ENCODE data around the gene KCNJ4. TPM values are rescaled to one million over a fixed set of nuclear protein-coding genes. Genes with fewer than 3 reads are reported as not detected.

Gene KCNJ4
- total RNA-seq, 1 experiment from 2014 or later: 0.18 TPM

- no peaks in the 10 kb centered on the region for H3K9me3 ChIP-seq (ENCODE audit: control insufficient read depth, insufficient read depth, low read depth, low read length)
- no peaks in the 10 kb centered on the region for H3K4me1 ChIP-seq (ENCODE audit: control insufficient read depth, insufficient read depth, low read length)
- DNase-seq (ENCODE audit: low read depth, low spot score) (no peak), ATAC-seq (no peak)
- POLR2A ChIA-PET: no interaction called here
- TF ChIP-seq SIN3A (IDR thresholded peaks at IDR 0.05; ENCODE audit: borderline replicate concordance, insufficient read depth, low read depth, low read length) (no peak), TCF7L2 (IDR thresholded peaks at IDR 0.05; ENCODE audit: low read depth, low read length) (no peak)
- H3K27ac ChIP-seq (ENCODE audit: low read length): no peak overlapping the region
- H3K4me3 ChIP-seq (ENCODE audit: low read depth in 2 of 2, low read length in 2 of 2): no peak overlapping the region
- intact Hi-C loops (cut with micrococcal nuclease; ENCODE audit: unreplicated experiment): no loop called here
- CTCF ChIA-PET: no interaction called here
- H3K36me3 ChIP-seq (ENCODE audit: control insufficient read depth, insufficient read depth, low read length): no peaks in the 10 kb centered on the region
- H3K27me3 ChIP-seq (ENCODE audit: control insufficient read depth, insufficient read depth, low read length): no peaks in the 10 kb centered on the region
- no TSS peak for BruUV-seq (replicated peaks)
- in situ Hi-C loops (cut with HindIII; ENCODE audit: low pct_unique_long_range_greater_than_20kb, low sequenced_read_pairs): no loop called here
These were observed 1.0 kb downstream of the KCNJ4 start for GRCh38 chr22:38453996-38454352.

- no peak for ATAC-seq
- TF ChIP-seq, protein P1, sequence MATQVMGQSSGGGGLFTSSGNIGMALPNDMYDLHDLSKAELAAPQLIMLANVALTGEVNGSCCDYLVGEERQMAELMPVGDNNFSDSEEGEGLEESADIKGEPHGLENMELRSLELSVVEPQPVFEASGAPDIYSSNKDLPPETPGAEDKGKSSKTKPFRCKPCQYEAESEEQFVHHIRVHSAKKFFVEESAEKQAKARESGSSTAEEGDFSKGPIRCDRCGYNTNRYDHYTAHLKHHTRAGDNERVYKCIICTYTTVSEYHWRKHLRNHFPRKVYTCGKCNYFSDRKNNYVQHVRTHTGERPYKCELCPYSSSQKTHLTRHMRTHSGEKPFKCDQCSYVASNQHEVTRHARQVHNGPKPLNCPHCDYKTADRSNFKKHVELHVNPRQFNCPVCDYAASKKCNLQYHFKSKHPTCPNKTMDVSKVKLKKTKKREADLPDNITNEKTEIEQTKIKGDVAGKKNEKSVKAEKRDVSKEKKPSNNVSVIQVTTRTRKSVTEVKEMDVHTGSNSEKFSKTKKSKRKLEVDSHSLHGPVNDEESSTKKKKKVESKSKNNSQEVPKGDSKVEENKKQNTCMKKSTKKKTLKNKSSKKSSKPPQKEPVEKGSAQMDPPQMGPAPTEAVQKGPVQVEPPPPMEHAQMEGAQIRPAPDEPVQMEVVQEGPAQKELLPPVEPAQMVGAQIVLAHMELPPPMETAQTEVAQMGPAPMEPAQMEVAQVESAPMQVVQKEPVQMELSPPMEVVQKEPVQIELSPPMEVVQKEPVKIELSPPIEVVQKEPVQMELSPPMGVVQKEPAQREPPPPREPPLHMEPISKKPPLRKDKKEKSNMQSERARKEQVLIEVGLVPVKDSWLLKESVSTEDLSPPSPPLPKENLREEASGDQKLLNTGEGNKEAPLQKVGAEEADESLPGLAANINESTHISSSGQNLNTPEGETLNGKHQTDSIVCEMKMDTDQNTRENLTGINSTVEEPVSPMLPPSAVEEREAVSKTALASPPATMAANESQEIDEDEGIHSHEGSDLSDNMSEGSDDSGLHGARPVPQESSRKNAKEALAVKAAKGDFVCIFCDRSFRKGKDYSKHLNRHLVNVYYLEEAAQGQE (IDR thresholded peaks at IDR 0.05; ENCODE audit: insufficient read depth in 1 of 2, low read depth in 2 of 2, low read length in 1 of 2): no peak
- TF ChIP-seq SIN3A (IDR thresholded peaks at IDR 0.05; ENCODE audit: borderline replicate concordance, insufficient read depth, low read depth, low read length): no peak
- TF ChIP-seq TCF7L2 (IDR thresholded peaks at IDR 0.05; ENCODE audit: low read depth, low read length): no peak
- TF ChIP-seq CTCF (IDR thresholded peaks at IDR 0.05): no peak
- TF ChIP-seq POLR2AphosphoS5 (IDR thresholded peaks at IDR 0.05; ENCODE audit: low read depth, low read length): no peak
- H3K27ac ChIP-seq (ENCODE audit: low read length): no peak overlapping the region
- no TSS peak for BruUV-seq (replicated peaks)
- ChIA-PET POLR2A (no interaction called here), CTCF (no interaction called here)
- no peak for DNase-seq (ENCODE audit: low read depth, low spot score)
- intact Hi-C loops (cut with micrococcal nuclease; ENCODE audit: unreplicated experiment): no loop called here
- H3K4me3 ChIP-seq (ENCODE audit: low read depth in 2 of 2, low read length in 2 of 2): no peak overlapping the region
- no peaks in the 10 kb centered on the region for H3K36me3 ChIP-seq (ENCODE audit: control insufficient read depth, insufficient read depth, low read length)
- in situ Hi-C loops (cut with HindIII; ENCODE audit: low pct_unique_long_range_greater_than_20kb, low sequenced_read_pairs): no loop called here
- H3K9me3 ChIP-seq (ENCODE audit: control insufficient read depth, insufficient read depth, low read depth, low read length): no peaks in the 10 kb centered on the region
- H3K27me3 ChIP-seq (ENCODE audit: control insufficient read depth, insufficient read depth, low read length): no peaks in the 10 kb centered on the region
- no peaks in the 10 kb centered on the region for H3K4me1 ChIP-seq (ENCODE audit: control insufficient read depth, insufficient read depth, low read length)
These were observed 1.8 kb downstream of the KCNJ4 start for GRCh38 chr22:38453066-38453672.

DNA sequence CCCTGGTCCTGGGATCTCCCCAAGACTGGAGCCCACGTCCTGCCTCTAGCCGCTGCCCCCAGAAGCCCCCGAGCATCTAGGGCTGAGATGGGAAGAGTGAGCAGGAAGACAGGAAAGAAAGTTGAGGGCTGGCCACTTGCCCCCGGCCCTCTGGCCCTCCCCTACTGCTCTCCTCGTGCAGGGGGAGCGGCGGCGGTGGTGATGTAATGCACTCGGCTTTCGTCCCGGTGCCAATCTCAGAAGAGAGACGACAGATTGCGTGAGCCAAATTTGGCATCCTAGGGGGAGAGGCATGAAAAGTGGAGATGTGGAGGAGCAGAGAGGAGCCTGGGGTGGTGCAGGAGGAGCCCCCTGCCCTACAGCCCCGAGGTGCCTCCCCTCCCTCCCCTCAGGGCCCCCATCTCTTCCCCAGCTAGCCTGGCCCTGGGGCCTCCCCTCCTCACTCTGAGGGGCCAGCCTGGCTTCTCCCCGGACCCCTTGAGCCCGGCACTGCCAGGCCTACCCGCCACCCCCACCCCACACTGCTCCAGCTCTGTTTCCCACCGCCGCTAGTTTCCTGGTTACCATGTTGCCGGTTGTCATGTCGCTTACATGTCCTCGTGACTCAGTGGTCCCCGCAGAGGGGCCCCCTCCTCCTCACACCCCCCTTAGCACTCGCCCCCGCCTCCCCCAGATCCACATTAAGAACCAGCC is 2.5 kb downstream of the KCNJ4 start:
- intact Hi-C loops (cut with micrococcal nuclease; ENCODE audit: unreplicated experiment) (no loop called here), in situ Hi-C loops (cut with HindIII; ENCODE audit: low pct_unique_long_range_greater_than_20kb, low sequenced_read_pairs) (no loop called here)
- ATAC-seq (no peak), DNase-seq (ENCODE audit: low read depth, low spot score) (no peak)
- TF ChIP-seq CTCF (IDR thresholded peaks at IDR 0.05) (no peak), TCF7L2 (IDR thresholded peaks at IDR 0.05; ENCODE audit: low read depth, low read length) (no peak), POLR2AphosphoS5 (IDR thresholded peaks at IDR 0.05; ENCODE audit: low read depth, low read length) (no peak)
- Histone ChIP-seq H3K4me3 (ENCODE audit: low read depth in 2 of 2, low read length in 2 of 2) (no peak overlapping the region), H3K9me3 (ENCODE audit: control insufficient read depth, insufficient read depth, low read depth, low read length) (no peaks in the 10 kb centered on the region), H3K4me1 (ENCODE audit: control insufficient read depth, insufficient read depth, low read length) (no peaks in the 10 kb centered on the region), H3K27ac (ENCODE audit: low read length) (no peak overlapping the region), H3K27me3 (ENCODE audit: control insufficient read depth, insufficient read depth, low read length) (no peaks in the 10 kb centered on the region), H3K36me3 (ENCODE audit: control insufficient read depth, insufficient read depth, low read length) (no peaks in the 10 kb centered on the region)
- ChIA-PET POLR2A (no interaction called here), CTCF (no interaction called here)
- BruUV-seq (replicated peaks): no TSS peak

All from Panc1 (cell line).